HepG2 (cell line): ENCODE data around the gene LRRC73. TPM values are rescaled to one million over a fixed set of nuclear protein-coding genes. Genes with fewer than 3 reads are reported as not detected.

ENCODE experiments used
- ELF3 ChIP-seq: IDR thresholded peaks from 2 replicates; pipeline ENCODE4 v1.6.1; 2016; ENCODE audit warnings: missing genetic modification reagents, missing compliant biosample characterization
- FOXK1 ChIP-seq: sonication (generic); formaldehyde crosslinking; IDR thresholded peaks from 2 replicates; pipeline ENCODE4 v1.4.0; 2020; ENCODE audit warnings: low read depth, missing genetic modification reagents, borderline replicate concordance
- HDAC1 ChIP-seq: sonication (generic); formaldehyde crosslinking; IDR thresholded peaks from 2 replicates; pipeline ENCODE4 v1.5.1; 2020; ENCODE audit warnings: mild to moderate bottlenecking, missing genetic modification reagents
- NRL ChIP-seq: sonication (generic); formaldehyde crosslinking; IDR thresholded peaks from 2 replicates; pipeline ENCODE4 v1.5.0; 2020; ENCODE audit warnings: missing genetic modification reagents, mild to moderate bottlenecking, moderate library complexity, borderline replicate concordance
- TAF1 ChIP-seq: sonication (generic); formaldehyde crosslinking; IDR thresholded peaks from 2 replicates; pipeline ENCODE4 v1.4.0; 2020; ENCODE audit warnings: missing genetic modification reagents
- ZBTB8A ChIP-seq: sonication (generic); formaldehyde crosslinking; IDR thresholded peaks from 2 replicates; pipeline ENCODE4 v1.4.0; 2020; ENCODE audit warnings: mild to moderate bottlenecking, low read depth, missing genetic modification reagents, borderline replicate concordance
- ZFP1 ChIP-seq: IDR thresholded peaks from 2 replicates; pipeline ENCODE4 v1.6.1; 2016
- ZNF839 ChIP-seq: sonication (generic); formaldehyde crosslinking; IDR thresholded peaks from 2 replicates; pipeline ENCODE4 v1.4.0; 2020; ENCODE audit warnings: missing genetic modification reagents, mild to moderate bottlenecking, borderline replicate concordance
- polyA plus RNA-seq, 8 experiments: library from polyadenylated mRNA; depleted of rRNA in 3 of 8; stranded (reverse) in 7 of 8; unstranded in 1 of 8; fragments of >200 nt; fragmentation: Illumina TruSeq in 4 of 8; extraction: Trizol in 4 of 8; gene quantifications; 2 replicates each; pipeline versions ENCODE4 v1.2.1 to v1.2.3, GENCODE V29; 2011 to 2016; ENCODE audit warnings: low read depth in 4 of 8, missing spikeins in 1 of 8, mixed read lengths in 1 of 8; ENCODE audit not compliant: insufficient read depth in 1 of 8
- total RNA-seq, 5 experiments: library from RNA; depleted of rRNA; stranded (reverse); fragments of >200 nt; fragmentation: Illumina TruSeq; extraction: Trizol; gene quantifications; 2 replicates each; pipeline ENCODE4 v1.2.3, GENCODE V29; 2016; ENCODE audit warnings: low read depth in 1 of 5
- TF ChIP-seq, protein P1 (sequence below): sonication (generic); formaldehyde crosslinking; IDR thresholded peaks from 2 replicates; pipeline ENCODE4 v1.8.0; 2022; ENCODE audit warnings: missing genetic modification reagents, mild to moderate bottlenecking, borderline replicate concordance
- TF ChIP-seq, protein P2 (sequence below): sonication (generic); formaldehyde crosslinking; IDR thresholded peaks from 2 replicates; pipeline ENCODE4 v1.4.0; 2020; ENCODE audit warnings: mild to moderate bottlenecking, missing genetic modification reagents
- TF ChIP-seq, protein P3 (sequence below): sonication (generic); formaldehyde crosslinking; IDR thresholded peaks from 2 replicates; pipeline ENCODE4 v1.5.0; 2020; ENCODE audit warnings: mild to moderate bottlenecking, missing genetic modification reagents, borderline replicate concordance
- TF ChIP-seq, protein P4 (sequence below): sonication (generic); formaldehyde crosslinking; IDR thresholded peaks from 2 replicates; pipeline ENCODE4 v1.5.0; 2020; ENCODE audit warnings: missing genetic modification reagents, mild to moderate bottlenecking, borderline replicate concordance
- TF ChIP-seq, protein P5 (sequence below): sonication (generic); formaldehyde crosslinking; IDR thresholded peaks from 2 replicates; pipeline ENCODE4 v1.4.0; 2020; ENCODE audit warnings: missing genetic modification reagents, low read depth, mild to moderate bottlenecking, borderline replicate concordance
- TF ChIP-seq, protein P6 (sequence below): sonication (generic); formaldehyde crosslinking; conservative IDR thresholded peaks from 2 replicates; pipeline ENCODE4 v1.5.0; 2020; ENCODE audit warnings: missing genetic modification reagents

The LRRC73 gene
- total and polyA plus RNA-seq, 2 of the 13 experiments (the other 11 are each of a cell fraction or from before 2014, with no cell fraction given) = 0.11 to 0.12 TPM

DNA sequence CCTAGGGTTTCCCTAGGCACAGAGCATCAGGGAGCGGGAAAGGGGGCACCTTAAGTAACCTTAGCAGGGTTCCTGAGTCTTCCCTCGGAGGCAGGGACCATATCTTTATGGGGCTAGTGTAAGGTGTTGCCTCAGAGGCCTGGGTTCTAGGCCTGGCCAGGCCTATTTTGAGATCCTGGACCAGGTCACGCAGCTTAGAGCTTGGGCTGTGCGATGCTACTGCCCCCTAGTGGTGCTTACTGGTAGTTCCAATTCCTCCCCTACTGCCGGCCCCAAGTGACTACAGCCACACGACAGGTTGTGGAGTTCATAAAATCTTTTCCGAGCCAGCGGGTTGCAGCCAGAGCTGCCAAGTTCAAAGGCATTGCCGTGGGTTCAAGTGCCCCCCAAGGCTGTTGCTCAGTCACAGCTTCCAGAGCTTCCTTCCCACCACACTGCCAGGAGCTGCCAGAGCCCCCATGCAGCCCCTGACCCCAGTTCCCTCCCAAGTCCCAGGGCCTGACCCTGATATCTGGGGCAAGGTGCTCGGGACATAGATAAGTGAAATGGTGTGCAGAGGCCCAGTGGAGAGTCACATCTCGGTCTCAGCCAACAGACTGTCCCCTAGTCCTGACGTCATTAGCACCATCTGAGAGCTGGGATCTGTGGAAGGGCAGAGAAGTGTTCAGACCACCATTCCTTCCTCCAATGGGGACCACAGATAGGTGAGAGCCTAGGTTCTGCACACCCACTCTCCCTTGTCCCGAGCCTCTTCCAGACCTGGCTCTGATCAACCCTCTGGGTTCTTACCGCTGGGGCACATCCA is 3.3 kb downstream of the LRRC73 start (continued):
- TF ChIP-seq, protein P1, sequence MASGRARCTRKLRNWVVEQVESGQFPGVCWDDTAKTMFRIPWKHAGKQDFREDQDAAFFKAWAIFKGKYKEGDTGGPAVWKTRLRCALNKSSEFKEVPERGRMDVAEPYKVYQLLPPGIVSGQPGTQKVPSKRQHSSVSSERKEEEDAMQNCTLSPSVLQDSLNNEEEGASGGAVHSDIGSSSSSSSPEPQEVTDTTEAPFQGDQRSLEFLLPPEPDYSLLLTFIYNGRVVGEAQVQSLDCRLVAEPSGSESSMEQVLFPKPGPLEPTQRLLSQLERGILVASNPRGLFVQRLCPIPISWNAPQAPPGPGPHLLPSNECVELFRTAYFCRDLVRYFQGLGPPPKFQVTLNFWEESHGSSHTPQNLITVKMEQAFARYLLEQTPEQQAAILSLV (CRISPR knock-in tag) = no peak
- TF ChIP-seq NRL (CRISPR knock-in tag) (0 out of 2 replicates have a peak, but pooled peaks have one; percentile 38), ELF3 (CRISPR knock-in tag) (peak; percentile 55; the same call in 1 of the 2 replicates), ZNF839 (CRISPR knock-in tag) (peak; percentile 42; the same call in 1 of the 2 replicates), HDAC1 (CRISPR knock-in tag) (no peak), ZFP1 (CRISPR knock-in tag) (0 out of 2 replicates have a peak, but pooled peaks have one; percentile 19), ZBTB8A (CRISPR knock-in tag) (no peak), TAF1 (CRISPR knock-in tag) (peak; percentile 29; the same call in 1 of the 2 replicates), FOXK1 (CRISPR knock-in tag) (0 out of 2 replicates have a peak, but pooled peaks have one; percentile 13)
- TF ChIP-seq, protein P2, sequence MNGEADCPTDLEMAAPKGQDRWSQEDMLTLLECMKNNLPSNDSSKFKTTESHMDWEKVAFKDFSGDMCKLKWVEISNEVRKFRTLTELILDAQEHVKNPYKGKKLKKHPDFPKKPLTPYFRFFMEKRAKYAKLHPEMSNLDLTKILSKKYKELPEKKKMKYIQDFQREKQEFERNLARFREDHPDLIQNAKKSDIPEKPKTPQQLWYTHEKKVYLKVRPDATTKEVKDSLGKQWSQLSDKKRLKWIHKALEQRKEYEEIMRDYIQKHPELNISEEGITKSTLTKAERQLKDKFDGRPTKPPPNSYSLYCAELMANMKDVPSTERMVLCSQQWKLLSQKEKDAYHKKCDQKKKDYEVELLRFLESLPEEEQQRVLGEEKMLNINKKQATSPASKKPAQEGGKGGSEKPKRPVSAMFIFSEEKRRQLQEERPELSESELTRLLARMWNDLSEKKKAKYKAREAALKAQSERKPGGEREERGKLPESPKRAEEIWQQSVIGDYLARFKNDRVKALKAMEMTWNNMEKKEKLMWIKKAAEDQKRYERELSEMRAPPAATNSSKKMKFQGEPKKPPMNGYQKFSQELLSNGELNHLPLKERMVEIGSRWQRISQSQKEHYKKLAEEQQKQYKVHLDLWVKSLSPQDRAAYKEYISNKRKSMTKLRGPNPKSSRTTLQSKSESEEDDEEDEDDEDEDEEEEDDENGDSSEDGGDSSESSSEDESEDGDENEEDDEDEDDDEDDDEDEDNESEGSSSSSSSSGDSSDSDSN (CRISPR knock-in tag) = peak; percentile 44; the same call in 1 of the 2 replicates
- TF ChIP-seq, protein P3, sequence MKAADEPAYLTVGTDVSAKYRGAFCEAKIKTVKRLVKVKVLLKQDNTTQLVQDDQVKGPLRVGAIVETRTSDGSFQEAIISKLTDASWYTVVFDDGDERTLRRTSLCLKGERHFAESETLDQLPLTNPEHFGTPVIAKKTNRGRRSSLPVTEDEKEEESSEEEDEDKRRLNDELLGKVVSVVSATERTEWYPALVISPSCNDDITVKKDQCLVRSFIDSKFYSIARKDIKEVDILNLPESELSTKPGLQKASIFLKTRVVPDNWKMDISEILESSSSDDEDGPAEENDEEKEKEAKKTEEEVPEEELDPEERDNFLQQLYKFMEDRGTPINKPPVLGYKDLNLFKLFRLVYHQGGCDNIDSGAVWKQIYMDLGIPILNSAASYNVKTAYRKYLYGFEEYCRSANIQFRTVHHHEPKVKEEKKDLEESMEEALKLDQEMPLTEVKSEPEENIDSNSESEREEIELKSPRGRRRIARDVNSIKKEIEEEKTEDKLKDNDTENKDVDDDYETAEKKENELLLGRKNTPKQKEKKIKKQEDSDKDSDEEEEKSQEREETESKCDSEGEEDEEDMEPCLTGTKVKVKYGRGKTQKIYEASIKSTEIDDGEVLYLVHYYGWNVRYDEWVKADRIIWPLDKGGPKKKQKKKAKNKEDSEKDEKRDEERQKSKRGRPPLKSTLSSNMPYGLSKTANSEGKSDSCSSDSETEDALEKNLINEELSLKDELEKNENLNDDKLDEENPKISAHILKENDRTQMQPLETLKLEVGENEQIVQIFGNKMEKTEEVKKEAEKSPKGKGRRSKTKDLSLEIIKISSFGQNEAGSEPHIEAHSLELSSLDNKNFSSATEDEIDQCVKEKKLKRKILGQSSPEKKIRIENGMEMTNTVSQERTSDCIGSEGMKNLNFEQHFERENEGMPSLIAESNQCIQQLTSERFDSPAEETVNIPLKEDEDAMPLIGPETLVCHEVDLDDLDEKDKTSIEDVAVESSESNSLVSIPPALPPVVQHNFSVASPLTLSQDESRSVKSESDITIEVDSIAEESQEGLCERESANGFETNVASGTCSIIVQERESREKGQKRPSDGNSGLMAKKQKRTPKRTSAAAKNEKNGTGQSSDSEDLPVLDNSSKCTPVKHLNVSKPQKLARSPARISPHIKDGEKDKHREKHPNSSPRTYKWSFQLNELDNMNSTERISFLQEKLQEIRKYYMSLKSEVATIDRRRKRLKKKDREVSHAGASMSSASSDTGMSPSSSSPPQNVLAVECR = peak; percentile 63; the same call in 1 of the 2 replicates
- TF ChIP-seq, protein P4, sequence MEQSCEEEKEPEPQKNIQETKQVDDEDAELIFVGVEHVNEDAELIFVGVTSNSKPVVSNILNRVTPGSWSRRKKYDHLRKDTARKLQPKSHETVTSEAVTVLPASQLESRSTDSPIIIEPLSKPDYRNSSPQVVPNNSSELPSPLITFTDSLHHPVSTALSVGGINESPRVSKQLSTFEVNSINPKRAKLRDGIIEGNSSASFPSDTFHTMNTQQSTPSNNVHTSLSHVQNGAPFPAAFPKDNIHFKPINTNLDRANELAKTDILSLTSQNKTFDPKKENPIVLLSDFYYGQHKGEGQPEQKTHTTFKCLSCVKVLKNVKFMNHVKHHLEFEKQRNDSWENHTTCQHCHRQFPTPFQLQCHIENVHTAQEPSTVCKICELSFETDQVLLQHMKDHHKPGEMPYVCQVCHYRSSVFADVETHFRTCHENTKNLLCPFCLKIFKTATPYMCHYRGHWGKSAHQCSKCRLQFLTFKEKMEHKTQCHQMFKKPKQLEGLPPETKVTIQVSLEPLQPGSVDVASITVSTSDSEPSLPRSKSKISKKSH = peak; percentile 75; the same call in 1 of the 2 replicates
- TF ChIP-seq, protein P5, sequence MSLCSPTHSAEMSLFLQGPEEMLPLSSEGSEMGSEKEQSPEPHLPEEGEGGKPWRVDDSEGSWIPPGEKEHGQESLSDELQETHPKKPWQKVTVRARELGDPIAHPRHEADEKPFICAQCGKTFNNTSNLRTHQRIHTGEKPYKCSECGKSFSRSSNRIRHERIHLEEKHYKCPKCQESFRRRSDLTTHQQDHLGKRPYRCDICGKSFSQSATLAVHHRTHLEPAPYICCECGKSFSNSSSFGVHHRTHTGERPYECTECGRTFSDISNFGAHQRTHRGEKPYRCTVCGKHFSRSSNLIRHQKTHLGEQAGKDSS (CRISPR knock-in tag) = peak; percentile 52; the same call in 1 of the 2 replicates
- TF ChIP-seq, protein P6, sequence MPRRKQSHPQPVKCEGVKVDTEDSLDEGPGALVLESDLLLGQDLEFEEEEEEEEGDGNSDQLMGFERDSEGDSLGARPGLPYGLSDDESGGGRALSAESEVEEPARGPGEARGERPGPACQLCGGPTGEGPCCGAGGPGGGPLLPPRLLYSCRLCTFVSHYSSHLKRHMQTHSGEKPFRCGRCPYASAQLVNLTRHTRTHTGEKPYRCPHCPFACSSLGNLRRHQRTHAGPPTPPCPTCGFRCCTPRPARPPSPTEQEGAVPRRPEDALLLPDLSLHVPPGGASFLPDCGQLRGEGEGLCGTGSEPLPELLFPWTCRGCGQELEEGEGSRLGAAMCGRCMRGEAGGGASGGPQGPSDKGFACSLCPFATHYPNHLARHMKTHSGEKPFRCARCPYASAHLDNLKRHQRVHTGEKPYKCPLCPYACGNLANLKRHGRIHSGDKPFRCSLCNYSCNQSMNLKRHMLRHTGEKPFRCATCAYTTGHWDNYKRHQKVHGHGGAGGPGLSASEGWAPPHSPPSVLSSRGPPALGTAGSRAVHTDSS (CRISPR knock-in tag) = no peak
